Measurements from ENCODE around the gene SPPL2B. TPM values are rescaled to one million over a fixed set of nuclear protein-coding genes. Genes with fewer than 3 reads are reported as not detected.
"Not testable (repeated sequence)": the region's sequence is repeated elsewhere in the genome, so short reads cannot be mapped to it uniquely, and the experiment has no call there.

The SPPL2B gene
- total RNA-seq, 1 experiment from 2014 or later: 36.5 TPM

- no peak for DNase-seq (ENCODE audit: low spot score)
- in situ Hi-C loops (cut with HindIII; ENCODE audit: low sequenced_read_pairs): no loop called here
Measured at GRCh38 chr19:2392366-2392765, 63.9 kb downstream of the SPPL2B start.

GRCh38 chr19:2392899-2393298 lies 64.4 kb downstream of the SPPL2B start:
- DNase-seq (ENCODE audit: low spot score): not testable (repeated sequence)

GRCh38 chr19:2394054-2394441 lies 65.6 kb downstream of the SPPL2B start:
- in situ Hi-C loops (cut with HindIII; ENCODE audit: low sequenced_read_pairs): no loop called here
- no peak for DNase-seq (ENCODE audit: low spot score)

More at GRCh38 chr19:2392899-2393298, 64.4 kb downstream of the SPPL2B start:
- in situ Hi-C loops (cut with HindIII; ENCODE audit: low sequenced_read_pairs): not testable (repeated sequence)

GRCh38 chr19:2394442-2395292 lies 66.2 kb downstream of the SPPL2B start:
- in situ Hi-C loops (cut with HindIII; ENCODE audit: low sequenced_read_pairs): no loop called here
- no peak for DNase-seq (ENCODE audit: low spot score)

GRCh38 chr19:2395293-2395829 lies 66.9 kb downstream of the SPPL2B start:
- in situ Hi-C loops (cut with HindIII; ENCODE audit: low sequenced_read_pairs); DNase-seq (ENCODE audit: low spot score): not testable (repeated sequence)

- DNase-seq (ENCODE audit: low spot score); in situ Hi-C loops (cut with HindIII; ENCODE audit: low sequenced_read_pairs): not testable (repeated sequence)
Measured at GRCh38 chr19:2397173-2397572, 68.7 kb downstream of the SPPL2B start.

GRCh38 chr19:2398735-2399305 lies 70.3 kb downstream of the SPPL2B start:
- DNase-seq (ENCODE audit: low spot score): no peak
- in situ Hi-C loops (cut with HindIII; ENCODE audit: low sequenced_read_pairs): no loop called here

GRCh38 chr19:2399582-2399981 lies 71.1 kb downstream of the SPPL2B start:
- no peak for DNase-seq (ENCODE audit: low spot score)
- in situ Hi-C loops (cut with HindIII; ENCODE audit: low sequenced_read_pairs): no loop called here

Other genes with a start within 250 kb of the SPPL2B start
- gene MOB3A, start 232.4 kb upstream of the SPPL2B start, total RNA-seq (2014; rRNA removed; shearing (Covaris generic)): 20.6 and 29.0 TPM in 2 replicates
- 0.25 and 4.0 TPM in 2 replicates for gene IZUMO4, start 231.8 kb upstream of the SPPL2B start, total RNA-seq (2014; rRNA removed; shearing (Covaris generic))
- gene AP3D1, start 177.1 kb upstream of the SPPL2B start, total RNA-seq (2014; rRNA removed; shearing (Covaris generic)): 195 and 235 TPM in 2 replicates
- gene DOT1L, start 164.8 kb upstream of the SPPL2B start, total RNA-seq (2014; rRNA removed; shearing (Covaris generic)): 12.1 and 14.8 TPM in 2 replicates
- 172 and 182 TPM in 2 replicates for gene PLEKHJ1, start 92.4 kb upstream of the SPPL2B start, total RNA-seq (2014; rRNA removed; shearing (Covaris generic))
- gene SF3A2, start 91.9 kb upstream of the SPPL2B start, total RNA-seq (2014; rRNA removed; shearing (Covaris generic)): 21.9 and 33.0 TPM in 2 replicates
- 2.6 and 4.6 TPM in 2 replicates for gene AMH, start 79.4 kb upstream of the SPPL2B start, total RNA-seq (2014; rRNA removed; shearing (Covaris generic))
- gene JSRP1, start 72.3 kb upstream of the SPPL2B start, total RNA-seq (2014; rRNA removed; shearing (Covaris generic)): 2.5 TPM in 1 of 2 replicates, not detected in the other
- not detected in 2 replicates for gene PEAK3, start 46.5 kb upstream of the SPPL2B start, total RNA-seq (2014; rRNA removed; shearing (Covaris generic))
- not detected in 2 replicates for gene LINGO3, start 20.5 kb upstream of the SPPL2B start, total RNA-seq (2014; rRNA removed; shearing (Covaris generic))
- 400 and 511 TPM in 2 replicates for gene LSM7, start 98 bp upstream of the SPPL2B start, total RNA-seq (2014; rRNA removed; shearing (Covaris generic))
- 0.17 TPM in 1 of 2 replicates, not detected in the other for gene TMPRSS9, start 31.6 kb downstream of the SPPL2B start, total RNA-seq (2014; rRNA removed; shearing (Covaris generic))
- gene TIMM13, start 98.9 kb downstream of the SPPL2B start, total RNA-seq (2014; rRNA removed; shearing (Covaris generic)): 79.4 and 104 TPM in 2 replicates
- 216 and 321 TPM in 2 replicates for gene LMNB2, start 128.3 kb downstream of the SPPL2B start, total RNA-seq (2014; rRNA removed; shearing (Covaris generic))
- 39.5 and 44.2 TPM in 2 replicates for gene GADD45B, start 147.4 kb downstream of the SPPL2B start, total RNA-seq (2014; rRNA removed; shearing (Covaris generic))